Activated CD8-positive, alpha-beta T cell treated with anti-CD3 and anti-CD28 coated beads for 36 hours (primary cell): ENCODE results near the gene FCF1. TPM values are rescaled to one million over a fixed set of nuclear protein-coding genes. Genes with fewer than 3 reads are reported as not detected.

Experiments used
- ATAC-seq: fragments of 200-7000 bp; cut with Tn5 transposase; one replicate; pipeline ENCODE4 v1.10.0; 2021; ENCODE audit warnings: mild to moderate bottlenecking, moderate library complexity
- CTCF ChIA-PET: fragments of 350-600 bp; sonication (Branson Sonifier 250); formaldehyde crosslinking; loops from one replicate; lab custom pipeline; 2021; ENCODE audit warnings: antibody characterized with exemption; lab: Charles Lee
- POLR2A ChIA-PET: fragments of 350-600 bp; sonication (Branson Sonifier 250); formaldehyde crosslinking; loops from one replicate; lab custom pipeline; 2021; ENCODE audit warnings: antibody characterized with exemption; lab: Charles Lee
- DNase-seq: peaks from one replicate; pipeline ENCODE4 v3.0.0-alpha.2; 2020
- H3K27ac Mint-ChIP-seq: one replicate; pipeline ENCODE4 v1.8.0; 2021; ENCODE audit warnings: mild to moderate bottlenecking, mixed read lengths
- H3K27me3 Mint-ChIP-seq: one replicate; pipeline ENCODE4 v1.8.0; 2021; ENCODE audit warnings: mixed read lengths
- H3K36me3 Mint-ChIP-seq: one replicate; pipeline ENCODE4 v1.8.0; 2021; ENCODE audit warnings: low read depth, mixed read lengths
- H3K4me1 Mint-ChIP-seq: one replicate; pipeline ENCODE4 v1.8.0; 2021; ENCODE audit warnings: low read depth, mixed read lengths
- H3K4me3 Mint-ChIP-seq: one replicate; pipeline ENCODE4 v1.8.0; 2021; ENCODE audit warnings: mild to moderate bottlenecking, moderate library complexity, mixed read lengths
- H3K9me3 Mint-ChIP-seq: one replicate; pipeline ENCODE4 v1.8.0; 2021; ENCODE audit warnings: mixed read lengths
- CTCF ChIP-seq: fragments of 200-600 bp; IDR thresholded peaks from one replicate; pipeline ENCODE4 v1.8.0; 2022; ENCODE audit warnings: antibody characterized with exemption, mild to moderate bottlenecking
- intact Hi-C: fragments of 100-400 bp; cut with micrococcal nuclease; formaldehyde crosslinking; loops from one replicate; pipeline ENCODE4 v1.10.0; 2022
- total RNA-seq, 2 experiments: library from RNA; stranded (reverse); gene quantifications; one replicate each; pipeline ENCODE4 v1.2.3, GENCODE V29; 2021

FCF1 gene
- total RNA-seq, 2 experiments from 2014 or later = 75.2 to 78.9 TPM

- no peak for TF ChIP-seq CTCF
Measured at GRCh38 chr14:74675219-74675618, 37.7 kb upstream of the FCF1 start.

DNA sequence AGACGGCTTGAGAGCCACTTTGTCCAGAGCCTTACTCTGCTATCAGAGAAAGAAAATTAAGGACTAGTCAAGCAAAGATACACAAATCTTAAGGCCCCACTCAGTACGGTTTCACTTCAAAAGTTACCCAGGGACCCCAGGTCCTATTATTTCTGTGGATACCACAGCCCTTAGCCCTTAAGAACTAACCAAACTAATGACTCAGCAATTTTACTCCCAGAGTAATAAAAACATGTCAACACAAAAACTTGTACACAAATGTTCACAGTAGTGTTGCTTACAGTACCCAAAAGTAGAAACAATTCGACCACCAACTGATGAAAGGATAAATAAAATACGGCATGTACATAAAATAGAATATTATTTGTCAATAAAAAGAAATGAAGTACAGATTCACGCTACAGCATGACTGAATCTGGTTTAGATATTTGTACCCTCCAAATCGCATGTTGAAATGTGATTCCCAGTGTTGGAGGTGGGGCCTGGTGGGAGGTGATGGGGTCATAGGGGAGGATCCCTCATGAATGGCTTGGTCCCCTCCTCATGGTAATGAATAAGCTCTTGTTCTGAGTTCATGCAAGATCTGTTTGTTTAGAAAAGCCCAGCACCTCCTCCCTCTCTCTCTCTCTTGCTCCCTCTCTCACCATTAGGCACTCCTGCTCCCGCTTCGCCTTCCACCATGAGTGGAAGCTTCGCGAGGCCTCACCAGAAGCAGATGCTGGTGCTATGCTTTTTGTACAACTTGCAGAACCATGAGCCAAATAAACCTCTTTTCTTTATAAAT is 30.6 kb upstream of the FCF1 start:
- intact Hi-C loops = no loop called here
- Mint-ChIP-seq H3K27ac (peak overlapping the region; percentile 59), H3K9me3 (no peaks in the 10 kb centered on the region), H3K4me3 (no peak overlapping the region), H3K27me3 (no peaks in the 10 kb centered on the region), H3K4me1 (peaks cover 23% of the 10 kb centered on the region), H3K36me3 (peaks cover 30% of the 10 kb centered on the region)
- ATAC-seq (no peak), DNase-seq (no peak)
- ChIA-PET POLR2A (no interaction called here), CTCF (interaction anchor here (1.1 kb wide), 1 partner anchor 14 kb away, joined by 3 read pairs; no protein-coding TSS in a partner anchor)
- TF ChIP-seq CTCF = no peak

More at GRCh38 chr14:74675219-74675618, 37.7 kb upstream of the FCF1 start:
- H3K27ac Mint-ChIP-seq = no peak overlapping the region
- no peaks in the 10 kb centered on the region for H3K27me3 Mint-ChIP-seq
- no peaks in the 10 kb centered on the region for H3K4me1 Mint-ChIP-seq
- peaks cover 32% of the 10 kb centered on the region for H3K36me3 Mint-ChIP-seq
- DNase-seq (no peak), ATAC-seq (no peak)
- no peak overlapping the region for H3K4me3 Mint-ChIP-seq
- ChIA-PET CTCF (interaction anchor here (1.3 kb wide), 1 partner anchor 66 kb away, joined by 4 read pairs; no protein-coding TSS in a partner anchor), POLR2A (no interaction called here)
- intact Hi-C loops = no loop called here
- H3K9me3 Mint-ChIP-seq = no peaks in the 10 kb centered on the region

DNA sequence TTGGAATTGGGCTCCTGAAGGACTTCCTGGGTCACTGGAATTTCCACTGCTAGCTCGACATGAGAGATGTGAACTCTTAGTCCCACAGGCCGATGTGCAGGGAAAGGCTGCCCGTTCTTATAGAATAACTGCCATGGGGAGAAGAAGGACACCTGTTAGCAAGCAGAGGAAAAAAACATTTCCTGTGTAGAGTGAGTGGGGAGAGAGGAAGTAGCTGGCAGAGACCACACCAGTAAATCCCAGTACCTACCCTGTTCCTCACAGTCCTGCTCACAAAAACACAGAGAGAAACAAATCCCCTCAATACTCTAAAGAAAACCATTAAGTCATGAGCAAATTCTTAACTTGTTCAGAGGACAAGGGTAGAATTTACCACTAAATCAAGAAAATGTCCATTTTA is 29.5 kb upstream of the FCF1 start:
- Mint-ChIP-seq H3K4me1 (peaks cover 23% of the 10 kb centered on the region), H3K27ac (peak overlapping the region; percentile 17), H3K9me3 (no peaks in the 10 kb centered on the region), H3K27me3 (no peaks in the 10 kb centered on the region), H3K4me3 (no peak overlapping the region), H3K36me3 (peaks cover 32% of the 10 kb centered on the region)
- TF ChIP-seq CTCF = no peak
- DNase-seq = no peak
- ATAC-seq = no peak
- intact Hi-C loops = no loop called here
- ChIA-PET CTCF (interaction anchor here (1.5 kb wide), 1 partner anchor 178 kb away, joined by 3 read pairs; no protein-coding TSS in a partner anchor), POLR2A (interaction anchor here (0.7 kb wide), 1 partner anchor 71 kb away, joined by 3 read pairs; no protein-coding TSS in a partner anchor)

DNA sequence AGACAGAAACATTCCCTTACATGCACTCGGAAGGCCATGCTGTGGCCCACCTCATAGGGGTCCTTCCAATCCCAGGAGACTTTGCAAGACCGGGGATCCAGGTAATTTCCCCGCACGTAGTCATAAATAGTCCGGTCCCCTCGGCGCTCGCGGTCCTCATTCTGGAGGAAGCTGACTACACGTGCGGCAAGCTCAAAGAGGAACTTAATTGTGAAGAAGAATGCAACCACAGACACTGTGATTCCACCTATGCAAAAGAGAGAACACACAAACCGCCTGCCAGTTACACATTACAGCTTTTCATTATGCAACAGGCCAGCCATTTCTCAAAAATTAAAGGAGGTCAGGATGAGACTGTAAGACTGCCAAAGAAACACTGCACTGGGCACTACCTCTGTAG is 28.5 kb upstream of the FCF1 start:
- Mint-ChIP-seq H3K4me1 (peaks cover 23% of the 10 kb centered on the region), H3K9me3 (no peaks in the 10 kb centered on the region), H3K27me3 (no peaks in the 10 kb centered on the region), H3K36me3 (peaks cover 38% of the 10 kb centered on the region), H3K4me3 (no peak overlapping the region), H3K27ac (no peak overlapping the region)
- intact Hi-C loops = no loop called here
- DNase-seq (peak; percentile 28), ATAC-seq (peak; percentile 37)
- TF ChIP-seq CTCF = no peak
- POLR2A ChIA-PET = no interaction called here
- CTCF ChIA-PET = interaction anchor here (0.7 to 2.5 kb wide), 6 partner anchors 22 to 247 kb away, joined by 3 to 13 read pairs (median 3); no protein-coding TSS in a partner anchor

DNA sequence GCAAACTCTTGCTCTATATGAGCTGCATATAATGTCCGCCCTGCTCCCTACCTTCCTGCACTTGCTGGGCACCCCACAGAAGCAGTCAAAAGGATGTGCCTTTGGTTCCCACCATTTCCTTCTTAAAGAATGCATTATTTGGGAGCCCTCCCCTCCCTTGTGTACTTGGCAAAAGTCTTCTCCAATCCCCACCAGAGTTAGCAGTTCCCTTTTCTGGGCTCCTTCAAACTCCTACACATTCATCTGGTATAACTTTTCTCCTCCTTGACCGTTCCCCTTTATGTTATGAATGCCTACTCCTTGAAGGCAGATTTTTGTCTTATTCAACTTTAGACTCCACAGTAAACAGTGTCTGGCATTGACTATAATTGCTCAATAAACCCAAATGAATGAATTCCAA is 27.9 kb upstream of the FCF1 start:
- H3K36me3 Mint-ChIP-seq = peaks cover 38% of the 10 kb centered on the region
- TF ChIP-seq CTCF = no peak
- CTCF ChIA-PET = interaction anchor here (0.7 to 2.5 kb wide), 7 partner anchors 12 to 176 kb away, joined by 3 to 13 read pairs (median 3); no protein-coding TSS in a partner anchor

More for the DNA sequence above, 27.9 kb upstream of the FCF1 start:
- DNase-seq (no peak), ATAC-seq (no peak)
- Mint-ChIP-seq H3K4me3 (no peak overlapping the region), H3K9me3 (no peaks in the 10 kb centered on the region), H3K27me3 (no peaks in the 10 kb centered on the region), H3K27ac (no peak overlapping the region), H3K4me1 (peaks cover 23% of the 10 kb centered on the region)
- intact Hi-C loops = no loop called here
- POLR2A ChIA-PET = interaction anchor here (0.7 kb wide), 1 partner anchor 100 kb away, joined by 3 read pairs; no protein-coding TSS in a partner anchor
